Esophagus muscularis mucosa (tissue), 4 donors: ENCODE results near the gene SPESP1. TPM values are rescaled to one million over a fixed set of nuclear protein-coding genes. Genes with fewer than 3 reads are reported as not detected.
"Not testable (repeated sequence)": the region's sequence is repeated elsewhere in the genome, so short reads cannot be mapped to it uniquely, and the experiment has no call there.

Experiments
- DNase-seq: peaks from one replicate; pipeline ENCODE4 v3.0.0-alpha.2; 2017; ENCODE audit errors: extremely low spot score
- H3K27ac ChIP-seq, 4 donors: fragments of 200-600 bp; sonication (generic); replicated peaks in 1 of 4; 1 replicate in 3 of 4; 2 replicates in 1 of 4; pipeline ENCODE4 v1.5.1; 2016 to 2019; ENCODE audit warnings: mild to moderate bottlenecking in 1 of 4
- H3K27me3 ChIP-seq, 4 donors: fragments of 200-600 bp; sonication (generic); one replicate each; pipeline versions ENCODE4 v1.5.1 to v1.6.0; 2016 to 2019
- H3K36me3 ChIP-seq, 4 donors: fragments of 200-600 bp; sonication (generic); one replicate each; pipeline ENCODE4 v1.5.1; 2016 to 2019
- H3K4me1 ChIP-seq, 4 donors: fragments of 200-600 bp; sonication (generic); one replicate each; pipeline ENCODE4 v1.5.1; 2016 to 2019
- H3K4me3 ChIP-seq, 4 donors: fragments of 200-600 bp; sonication (generic); 1 replicate in 2 of 4; 2 replicates in 2 of 4; pipeline ENCODE4 v1.5.1; 2016 to 2019; ENCODE audit warnings: mild to moderate bottlenecking in 4 of 4, moderate library complexity in 1 of 4
- H3K9me3 ChIP-seq, 4 donors: fragments of 200-600 bp; sonication (generic); 1 replicate in 3 of 4; 2 replicates in 1 of 4; pipeline ENCODE4 v1.5.1; 2016 to 2019
- EP300 ChIP-seq: sonication (generic); formaldehyde crosslinking; IDR thresholded peaks from one replicate; pipeline ENCODE4 v1.6.1; 2017; ENCODE audit warnings: antibody characterized with exemption
- POLR2A ChIP-seq: fragments of 450-650 bp; IDR thresholded peaks from one replicate; pipeline ENCODE4 v1.6.1; 2017; ENCODE audit warnings: antibody characterized with exemption, moderate library complexity, mild to moderate bottlenecking, low read depth
- POLR2AphosphoS5 ChIP-seq, 2 donors: sonication (generic); formaldehyde crosslinking; IDR thresholded peaks; one replicate each; pipeline ENCODE4 v1.6.1; 2017; ENCODE audit warnings: antibody characterized with exemption in 2 of 2
- WGBS: methylation state at CpG from one replicate; pipeline ENCODE4 v1.1.5; 2018; 5-methylcytosine and 5-hydroxymethylcytosine counted together
- intact Hi-C: fragments of 100-400 bp; cut with DNase I; formaldehyde crosslinking; loops from one replicate; pipeline ENCODE4 v1.15.1; 2023
- total RNA-seq, 4 donors: library from RNA; depleted of rRNA; stranded (reverse); fragments of >200 nt; gene quantifications; one replicate each; pipeline versions ENCODE4 v1.1.0 to v1.2.1, GENCODE V29; 2016
- TF ChIP-seq, protein P1 (sequence below), 3 experiments: fragments of 200-600 bp in 2 of 3; fragments of 450-650 bp in 1 of 3; sonication (generic) in 2 of 3; IDR thresholded peaks; one replicate each; pipeline ENCODE4 v1.5.1; 2017 to 2019; ENCODE audit warnings: antibody characterized with exemption in 3 of 3, mild to moderate bottlenecking in 2 of 3, moderate library complexity in 1 of 3

SPESP1 gene
- total RNA-seq, 4 donors from 2014 or later = 3.1 to 5.8 (median 3.9) TPM

DNA sequence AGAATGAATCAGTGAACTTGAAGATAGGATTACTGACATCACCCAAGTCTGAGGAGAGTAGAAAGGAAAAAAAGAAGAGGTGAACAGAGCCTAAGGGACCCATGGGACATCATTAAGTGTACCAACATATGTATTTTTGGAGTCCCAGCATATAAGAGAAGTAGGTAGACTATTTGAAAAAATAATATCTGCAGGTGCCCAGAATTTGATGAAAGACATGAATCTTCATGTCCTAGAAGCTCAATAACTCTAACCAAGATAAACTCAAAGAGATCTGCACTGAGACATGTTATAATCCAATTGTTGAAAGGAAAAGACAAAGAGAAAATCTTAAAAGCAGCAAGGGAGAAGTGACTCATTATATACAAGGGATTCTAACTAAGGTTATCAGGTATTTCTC lies 39.0 kb downstream of the SPESP1 start:
- no peak for DNase-seq
- TF ChIP-seq EP300 = no peak
- no peak for TF ChIP-seq POLR2AphosphoS5 (IDR thresholded peaks at IDR 0.05)
- TF ChIP-seq, protein P1, sequence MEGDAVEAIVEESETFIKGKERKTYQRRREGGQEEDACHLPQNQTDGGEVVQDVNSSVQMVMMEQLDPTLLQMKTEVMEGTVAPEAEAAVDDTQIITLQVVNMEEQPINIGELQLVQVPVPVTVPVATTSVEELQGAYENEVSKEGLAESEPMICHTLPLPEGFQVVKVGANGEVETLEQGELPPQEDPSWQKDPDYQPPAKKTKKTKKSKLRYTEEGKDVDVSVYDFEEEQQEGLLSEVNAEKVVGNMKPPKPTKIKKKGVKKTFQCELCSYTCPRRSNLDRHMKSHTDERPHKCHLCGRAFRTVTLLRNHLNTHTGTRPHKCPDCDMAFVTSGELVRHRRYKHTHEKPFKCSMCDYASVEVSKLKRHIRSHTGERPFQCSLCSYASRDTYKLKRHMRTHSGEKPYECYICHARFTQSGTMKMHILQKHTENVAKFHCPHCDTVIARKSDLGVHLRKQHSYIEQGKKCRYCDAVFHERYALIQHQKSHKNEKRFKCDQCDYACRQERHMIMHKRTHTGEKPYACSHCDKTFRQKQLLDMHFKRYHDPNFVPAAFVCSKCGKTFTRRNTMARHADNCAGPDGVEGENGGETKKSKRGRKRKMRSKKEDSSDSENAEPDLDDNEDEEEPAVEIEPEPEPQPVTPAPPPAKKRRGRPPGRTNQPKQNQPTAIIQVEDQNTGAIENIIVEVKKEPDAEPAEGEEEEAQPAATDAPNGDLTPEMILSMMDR (IDR thresholded peaks at IDR 0.05) = no peak
- no peak for TF ChIP-seq POLR2A
- intact Hi-C loops = no loop called here
- peaks cover 0 to 14% (median 10%) of the 10 kb centered on the region in 4 donors for H3K4me1 ChIP-seq
- no peak overlapping the region for H3K27ac ChIP-seq
- H3K9me3 ChIP-seq = peaks cover 0 to 20% (median 18%) of the 10 kb centered on the region in 4 donors
- no peaks in the 10 kb centered on the region for H3K27me3 ChIP-seq
- no peaks in the 10 kb centered on the region for H3K36me3 ChIP-seq
- no peak overlapping the region for H3K4me3 ChIP-seq

DNA sequence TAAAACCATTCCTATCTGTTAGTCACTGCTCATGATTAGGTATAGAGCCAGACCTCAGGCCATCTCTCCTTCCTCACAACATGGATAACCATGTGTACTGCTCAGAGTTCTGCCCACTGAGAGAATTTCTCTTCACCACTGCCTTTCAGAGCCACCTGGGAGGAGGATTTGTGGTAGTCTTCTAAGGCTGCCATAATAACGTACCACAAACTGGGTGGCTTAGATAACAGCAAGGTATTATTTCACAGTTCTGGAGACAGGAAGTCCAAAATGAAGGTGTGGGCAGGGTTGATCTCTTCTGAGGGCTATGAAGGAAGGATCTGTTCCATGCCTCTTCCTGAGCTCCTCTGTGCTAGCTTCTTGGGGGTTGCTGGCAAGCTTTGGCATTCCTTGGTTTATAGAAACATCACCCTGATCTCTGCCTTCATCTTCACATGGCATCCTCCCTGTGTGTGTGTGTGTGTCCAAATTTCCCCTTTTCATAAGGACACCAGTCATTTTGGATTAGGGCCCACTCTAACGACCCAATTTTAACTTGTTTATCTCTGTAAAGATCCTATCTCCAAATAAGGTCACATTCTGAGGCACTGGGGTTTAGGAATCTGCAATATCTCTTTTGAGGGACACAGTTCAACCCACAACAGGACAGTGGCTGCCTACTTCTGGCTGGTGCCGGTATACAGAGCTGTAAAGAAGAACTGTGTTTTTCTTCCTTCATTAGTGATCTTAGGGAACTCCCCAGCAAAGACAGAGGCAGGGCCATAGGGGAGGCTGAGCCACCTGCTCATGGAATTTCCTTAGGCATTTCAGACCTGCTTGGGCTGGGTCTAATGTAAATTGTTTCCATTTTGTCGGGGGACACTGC lies 42.1 kb downstream of the SPESP1 start:
- Histone ChIP-seq H3K36me3 (no peaks in the 10 kb centered on the region), H3K27ac (no peak overlapping the region), H3K27me3 (no peaks in the 10 kb centered on the region), H3K4me3 (no peak overlapping the region), H3K9me3 (peaks cover 0 to 20% (median 18%) of the 10 kb centered on the region in 4 donors), H3K4me1 (peaks cover 0 to 14% (median 10%) of the 10 kb centered on the region in 4 donors)
- DNase-seq = no peak
- intact Hi-C loops = no loop called here
- no peak for TF ChIP-seq POLR2A
- no peak for TF ChIP-seq EP300
- TF ChIP-seq, protein P1 (IDR thresholded peaks at IDR 0.05) = no peak
- TF ChIP-seq POLR2AphosphoS5 (IDR thresholded peaks at IDR 0.05) = no peak
- WGBS = 35% methylated on average over 3 of the region's 4 CpGs

DNA sequence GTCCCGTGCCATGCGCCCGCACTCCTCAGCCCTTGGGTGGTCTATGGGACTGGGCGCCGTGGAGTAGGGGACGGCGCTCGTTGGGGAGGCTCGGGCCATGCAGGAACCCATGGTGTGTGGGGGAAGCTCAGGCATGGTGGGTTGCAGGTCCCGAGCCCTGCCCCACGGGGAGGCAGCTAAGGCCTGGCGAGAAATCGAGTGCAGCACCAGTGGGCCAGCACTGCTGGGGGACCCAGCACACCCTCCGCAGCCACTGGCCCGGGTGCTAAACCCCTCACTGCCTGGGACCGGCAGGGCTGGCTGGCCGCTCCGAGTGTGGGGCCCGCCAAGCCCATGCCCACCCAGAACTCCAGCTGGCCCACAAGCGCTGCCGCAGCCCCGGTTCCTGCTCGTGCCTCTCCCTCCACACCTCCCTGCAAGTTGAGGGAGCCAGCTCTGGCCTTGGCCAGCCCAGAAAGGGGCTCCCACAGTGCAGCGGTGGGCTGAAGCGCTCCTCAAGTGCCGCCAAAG lies 45.4 kb downstream of the SPESP1 start:
- H3K36me3 ChIP-seq, H3K9me3 ChIP-seq, H3K27me3 ChIP-seq, DNase-seq, H3K4me3 ChIP-seq, intact Hi-C loops, H3K27ac ChIP-seq: not testable (repeated sequence)
- peaks cover 0 to 14% (median 10%) of the 10 kb centered on the region in 4 donors for H3K4me1 ChIP-seq
- WGBS = 100% methylated on average over 3 of the region's 26 CpGs

DNA sequence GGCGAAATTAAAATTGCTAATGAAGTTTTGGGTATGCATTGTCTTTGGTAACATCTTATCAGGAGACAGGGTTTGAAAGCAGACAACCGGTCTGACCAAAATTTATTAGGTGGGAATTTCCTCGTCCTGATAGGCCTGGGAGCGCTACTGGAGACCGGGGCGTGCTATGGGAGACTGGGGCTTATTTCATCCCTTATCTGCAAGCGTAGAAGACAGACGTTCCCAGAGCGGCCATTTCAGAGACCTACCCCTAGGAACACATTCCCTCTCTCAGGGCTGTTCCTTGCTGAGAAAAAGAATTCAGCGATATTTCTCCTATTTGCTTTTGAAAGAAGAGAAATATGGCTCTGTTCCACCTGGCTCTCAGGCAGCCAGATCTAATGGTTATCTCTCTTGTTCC lies 47.1 kb downstream of the SPESP1 start:
- H3K27ac ChIP-seq, H3K27me3 ChIP-seq, H3K9me3 ChIP-seq, DNase-seq, H3K4me3 ChIP-seq, H3K36me3 ChIP-seq, intact Hi-C loops, H3K4me1 ChIP-seq: not testable (repeated sequence)
- WGBS = 95% methylated on average over 10 of the region's 10 CpGs

DNA sequence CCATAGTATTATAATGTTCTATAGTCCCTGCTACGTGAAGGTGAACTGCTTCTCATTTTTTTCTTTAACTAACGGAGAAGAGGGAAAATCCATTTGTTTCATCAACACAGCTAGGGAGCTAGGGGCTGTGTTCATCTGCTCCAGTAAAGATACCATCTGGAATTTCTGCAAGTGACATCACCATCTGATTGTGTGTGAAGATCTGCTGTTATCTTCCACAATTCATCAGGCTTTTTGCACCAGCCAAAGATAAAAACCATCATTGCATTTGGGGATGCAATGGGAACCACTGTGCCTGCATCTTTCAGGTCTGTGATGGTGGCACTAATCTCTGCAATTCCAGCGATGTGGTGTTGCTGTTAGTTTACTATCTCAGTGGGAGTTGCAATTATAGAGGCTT lies 48.7 kb downstream of the SPESP1 start:
- TF ChIP-seq, protein P1 (IDR thresholded peaks at IDR 0.05) = no peak
- TF ChIP-seq POLR2A (no peak), EP300 (no peak), POLR2AphosphoS5 (IDR thresholded peaks at IDR 0.05) (no peak)
- intact Hi-C loops = no loop called here

More for the DNA sequence above, 48.7 kb downstream of the SPESP1 start:
- WGBS = 69% methylated on average over 3 of the region's 3 CpGs
- no peak for DNase-seq
- no peaks in the 10 kb centered on the region for H3K4me1 ChIP-seq
- H3K27ac ChIP-seq = no peak overlapping the region
- no peaks in the 10 kb centered on the region for H3K27me3 ChIP-seq
- H3K9me3 ChIP-seq = no peaks in the 10 kb centered on the region
- H3K4me3 ChIP-seq = no peak overlapping the region
- H3K36me3 ChIP-seq = no peaks in the 10 kb centered on the region
